PC-3 (cell line): ENCODE results near the gene CAPN8. TPM values are rescaled to one million over a fixed set of nuclear protein-coding genes. Genes with fewer than 3 reads are reported as not detected.

Experiments
- ATAC-seq: fragments of 200-7000 bp; cut with Tn5 transposase; 2 replicates; pipeline ENCODE4 v1.9.1; 2020; ENCODE audit warnings: mild to moderate bottlenecking, moderate library complexity
- Bru-seq: library from RNA; stranded (reverse); fragments of 400-500 nt; gene quantifications from one replicate; lab custom pipeline; 2021; lab: Mats Ljungman, UMichigan
- BruChase-seq, 2 experiments: library from RNA; stranded (reverse); fragments of 400-500 nt; gene quantifications; one replicate each; lab custom pipeline; 2021; lab: Mats Ljungman, UMichigan
- BruUV-seq: library from RNA; stranded (reverse); fragments of 400-500 nt; replicated peaks from 2 replicates; lab custom pipeline; 2021; lab: Mats Ljungman, UMichigan
- CTCF ChIA-PET: fragments of 300-600 bp; sonication (Branson Sonifier 250); formaldehyde crosslinking; loops from one replicate; lab custom pipeline; 2022; ENCODE audit warnings: antibody characterized with exemption; lab: Charles Lee
- POLR2A ChIA-PET: fragments of 300-600 bp; sonication (Branson Sonifier 250); formaldehyde crosslinking; loops from one replicate; lab custom pipeline; 2022; ENCODE audit warnings: antibody characterized with exemption; ENCODE audit not compliant: unreplicated experiment; lab: Charles Lee
- DNase-seq: peaks from one replicate; pipeline ENCODE4 v3.0.0-alpha.2; 2015
- H2AFZ ChIP-seq: fragments of 300-600 bp; sonication (generic); 2 replicates; pipeline ENCODE4 v1.6.0; 2016; ENCODE audit warnings: antibody characterized with exemption, low read length
- H3F3A ChIP-seq: fragments of 300-600 bp; sonication (generic); one replicate; pipeline ENCODE4 v1.6.0; 2017; ENCODE audit warnings: antibody characterized with exemption, low read length, control low read depth, mild to moderate bottlenecking; ENCODE audit not compliant: unreplicated experiment
- H3K27ac ChIP-seq: fragments of 300-600 bp; sonication (generic); 2 replicates; pipeline ENCODE4 v1.5.1; 2016; ENCODE audit warnings: mild to moderate bottlenecking, low read length
- H3K27me3 ChIP-seq: fragments of 300-600 bp; sonication (generic); 2 replicates; pipeline ENCODE4 v1.6.1; 2016; ENCODE audit warnings: low read length, mixed read lengths
- H3K36me3 ChIP-seq: fragments of 300-600 bp; sonication (generic); 2 replicates; pipeline ENCODE4 v1.6.1; 2016; ENCODE audit warnings: low read depth, mixed run types, low read length, mixed read lengths
- H3K4me1 ChIP-seq: fragments of 300-600 bp; sonication (generic); 2 replicates; pipeline ENCODE4 v1.5.1; 2016; ENCODE audit warnings: low read length; ENCODE audit not compliant: insufficient read depth
- H3K4me2 ChIP-seq: fragments of 300-600 bp; sonication (generic); 2 replicates; pipeline ENCODE4 v1.6.0; 2016; ENCODE audit warnings: low read length
- H3K4me3 ChIP-seq: fragments of 300-600 bp; sonication (generic); 2 replicates; pipeline ENCODE4 v1.5.1; 2016; ENCODE audit warnings: mild to moderate bottlenecking, low read length, mixed read lengths
- H3K79me2 ChIP-seq: fragments of 300-600 bp; sonication (generic); 2 replicates; pipeline ENCODE4 v1.6.1; 2017; ENCODE audit warnings: low read length, mixed read lengths
- H3K9ac ChIP-seq: fragments of 300-600 bp; sonication (generic); 2 replicates; pipeline ENCODE4 v1.6.0; 2016; ENCODE audit warnings: mild to moderate bottlenecking, low read length
- H3K9me2 ChIP-seq: fragments of 300-600 bp; sonication (generic); replicated peaks from 2 replicates; pipeline ENCODE4 v1.6.1; 2016; ENCODE audit warnings: mixed run types, low read length, mixed read lengths
- H3K9me3 ChIP-seq: fragments of 300-600 bp; sonication (generic); 2 replicates; pipeline ENCODE4 v1.6.1; 2016; ENCODE audit warnings: low read length, mixed read lengths
- H4K20me1 ChIP-seq: fragments of 300-600 bp; sonication (generic); 2 replicates; pipeline ENCODE4 v1.6.1; 2016; ENCODE audit warnings: low read length, mixed read lengths
- EZH2 ChIP-seq: fragments of 300-600 bp; sonication (generic); IDR thresholded peaks from one replicate; pipeline ENCODE4 v1.6.1; 2017; ENCODE audit warnings: antibody characterized with exemption, mild to moderate bottlenecking, low read length; ENCODE audit not compliant: unreplicated experiment
- EZH2phosphoT487 ChIP-seq: fragments of 300-600 bp; sonication (generic); IDR thresholded peaks from 2 replicates; pipeline ENCODE4 v1.6.1; 2018; ENCODE audit warnings: mild to moderate bottlenecking, antibody characterized with exemption, low read length, borderline replicate concordance
- intact Hi-C: fragments of 100-400 bp; cut with micrococcal nuclease; formaldehyde crosslinking; loops from 2 replicates; pipeline ENCODE4 v1.9.0; 2023
- long read RNA-seq: library from polyadenylated mRNA; unstranded; transcript quantifications from one replicate; pipeline ENCODE4 v2.0.0, GENCODE V29; 2021; ENCODE audit not compliant: unreplicated experiment
- total RNA-seq: library from RNA; depleted of rRNA; stranded (reverse); fragments of >200 nt; gene quantifications from 2 replicates; pipeline ENCODE4 v1.2.3, GENCODE V29; 2014; rRNA removed
- TF ChIP-seq, protein P1 (sequence below): fragments of 300-600 bp; sonication (generic); conservative IDR thresholded peaks from 2 replicates; pipeline ENCODE4 v1.5.1; 2017; ENCODE audit warnings: antibody characterized with exemption, low read depth, mild to moderate bottlenecking, low read length

Gene CAPN8
- total RNA-seq (5.9 and 11.1 TPM in 2 replicates), Bru-seq, nascent RNA (percentile 69 among the genes with signal in this experiment), BruChase-seq, experiment 1, labeled RNA remaining after a 6-hour chase (percentile 75 among the genes with signal in this experiment), BruChase-seq, experiment 2, labeled RNA remaining after a 2-hour chase (percentile 80 among the genes with signal in this experiment)
- long read RNA-seq, transcript CAPN8-202 (10 exons, 2,596 nt): minor isoform, 7 of 108 reads
- long read RNA-seq, transcript CAPN8-209 (4 exons, 1,023 nt): major isoform, 12 of 108 reads
- long read RNA-seq, partial matches to known transcripts: 21 of 108 reads
- long read RNA-seq, other reads (novel, unspliced or antisense): 64 of 108 reads

- Histone ChIP-seq H3K79me2 (peaks cover 8% of the 10 kb centered on the region; the same call in 1 of the 2 replicates), H3F3A (peaks cover 10% of the 10 kb centered on the region), H3K9ac (peak within 1 kb of the TSS; percentile 47), H3K4me3 (peak within 1 kb of the TSS; percentile 43; the same call in 1 of the 2 replicates), H3K9me2 (no peaks in the 10 kb centered on the region), H3K36me3 (no peaks in the 10 kb centered on the region), H4K20me1 (no peaks in the 10 kb centered on the region), H3K4me2 (peak within 1 kb of the TSS; percentile 60), H3K27me3 (no peaks in the 10 kb centered on the region), H3K9me3 (no peaks in the 10 kb centered on the region), H3K4me1 (peaks cover 77% of the 10 kb centered on the region), H2AFZ (peak within 1 kb of the TSS; percentile 1; the same call in 1 of the 2 replicates), H3K27ac (peak within 1 kb of the TSS; percentile 88)
- CTCF ChIA-PET: interaction anchor here (0.9 to 1.2 kb wide), 2 partner anchors 109 to 532 kb away, joined by 3 to 4 read pairs; no protein-coding TSS in a partner anchor
- intact Hi-C loops: loop anchor here (1.0 kb wide), 1 partner anchor 11 kb away; no protein-coding TSS in a partner anchor
- POLR2A ChIA-PET: interaction anchor here (0.7 kb wide), 1 partner anchor 536 kb away, joined by 3 read pairs; no protein-coding TSS in a partner anchor
- no TSS peak for BruUV-seq
- TF ChIP-seq EZH2 (no peak), EZH2phosphoT487 (no peak)
- TF ChIP-seq, protein P1, sequence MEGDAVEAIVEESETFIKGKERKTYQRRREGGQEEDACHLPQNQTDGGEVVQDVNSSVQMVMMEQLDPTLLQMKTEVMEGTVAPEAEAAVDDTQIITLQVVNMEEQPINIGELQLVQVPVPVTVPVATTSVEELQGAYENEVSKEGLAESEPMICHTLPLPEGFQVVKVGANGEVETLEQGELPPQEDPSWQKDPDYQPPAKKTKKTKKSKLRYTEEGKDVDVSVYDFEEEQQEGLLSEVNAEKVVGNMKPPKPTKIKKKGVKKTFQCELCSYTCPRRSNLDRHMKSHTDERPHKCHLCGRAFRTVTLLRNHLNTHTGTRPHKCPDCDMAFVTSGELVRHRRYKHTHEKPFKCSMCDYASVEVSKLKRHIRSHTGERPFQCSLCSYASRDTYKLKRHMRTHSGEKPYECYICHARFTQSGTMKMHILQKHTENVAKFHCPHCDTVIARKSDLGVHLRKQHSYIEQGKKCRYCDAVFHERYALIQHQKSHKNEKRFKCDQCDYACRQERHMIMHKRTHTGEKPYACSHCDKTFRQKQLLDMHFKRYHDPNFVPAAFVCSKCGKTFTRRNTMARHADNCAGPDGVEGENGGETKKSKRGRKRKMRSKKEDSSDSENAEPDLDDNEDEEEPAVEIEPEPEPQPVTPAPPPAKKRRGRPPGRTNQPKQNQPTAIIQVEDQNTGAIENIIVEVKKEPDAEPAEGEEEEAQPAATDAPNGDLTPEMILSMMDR: no peak
- peak; percentile 96 for DNase-seq
- peak; percentile 91 for ATAC-seq
These were observed at the start of gene CAPN8 for GRCh38 chr1:223665592-223666312. TSS of gene CAPN8 (minus strand) at chr1:223665701. CDS start at chr1:223665646, 55 bp downstream.

DNA sequence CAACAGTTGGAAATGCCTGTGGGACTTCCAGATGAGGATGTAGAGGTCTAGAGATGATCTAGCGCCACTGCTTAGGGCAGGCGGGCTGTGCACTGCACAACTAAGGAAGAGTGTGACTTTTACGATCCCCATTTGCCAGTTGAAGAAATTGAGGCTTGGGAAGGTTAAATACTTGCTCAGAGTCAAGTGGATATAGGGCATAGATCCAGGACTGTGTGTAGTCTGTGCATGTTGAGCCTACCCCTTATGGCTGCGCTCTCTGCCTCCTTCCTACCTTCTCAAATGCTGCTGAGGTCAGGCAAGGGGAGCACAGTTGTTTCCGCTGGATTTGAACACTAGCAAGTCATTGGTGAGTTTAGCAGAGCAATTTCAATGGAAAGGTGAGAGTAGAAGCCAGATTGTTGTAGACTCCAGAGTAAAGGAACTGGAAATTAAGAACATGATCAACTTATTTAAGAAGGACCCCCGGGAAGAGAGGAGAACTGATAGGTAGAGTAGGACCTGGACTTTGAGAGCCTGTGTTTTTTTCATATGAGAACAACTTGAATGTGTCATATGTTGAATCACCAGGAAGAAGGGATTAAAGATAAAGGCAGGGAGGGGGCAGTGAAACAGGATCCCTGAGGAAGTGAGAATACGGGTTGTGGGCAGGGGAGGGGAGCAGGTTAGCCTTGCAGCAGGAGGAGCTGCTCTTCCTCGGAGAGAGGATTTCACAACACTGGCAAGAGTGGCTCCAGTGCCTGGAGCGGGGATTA is 49.5 kb upstream of the CAPN8 start:
- H3K27me3 ChIP-seq: no peaks in the 10 kb centered on the region
- H3K79me2 ChIP-seq: peaks cover 85% of the 10 kb centered on the region
- H3K4me3 ChIP-seq: peak overlapping the region; percentile 92
- H3F3A ChIP-seq: peaks cover 15% of the 10 kb centered on the region
- CTCF ChIA-PET: interaction anchor here (0.6 kb wide), 1 partner anchor 13 kb away, joined by 3 read pairs; no protein-coding TSS in a partner anchor
- POLR2A ChIA-PET: interaction anchor here (1.4 kb wide), 1 partner anchor 14 kb away, joined by 6 read pairs; no protein-coding TSS in a partner anchor
- DNase-seq (peak; percentile 97), ATAC-seq (peak; percentile 56)
- no peak for TF ChIP-seq EZH2
- TF ChIP-seq, protein P1: peak; percentile 42; the same call in 1 of the 2 replicates
- H3K4me2 ChIP-seq: peak overlapping the region; percentile 87
- TSS peak; percentile 86 for BruUV-seq
- peak overlapping the region; percentile 92 for H3K27ac ChIP-seq
- H3K9ac ChIP-seq: peak overlapping the region; percentile 98
- H2AFZ ChIP-seq: no peak overlapping the region
- H3K9me3 ChIP-seq: no peaks in the 10 kb centered on the region
- no peaks in the 10 kb centered on the region for H3K9me2 ChIP-seq
- H3K4me1 ChIP-seq: peaks cover 83% of the 10 kb centered on the region
- intact Hi-C loops: loop anchor here (1.0 to 2.0 kb wide), 3 partner anchors 11 to 33 kb away; no protein-coding TSS in a partner anchor
- peaks cover 54% of the 10 kb centered on the region for H4K20me1 ChIP-seq
- H3K36me3 ChIP-seq: peaks cover 51% of the 10 kb centered on the region
